ENCODE data around the gene CECR2. TPM values are rescaled to one million over a fixed set of nuclear protein-coding genes. Genes with fewer than 3 reads are reported as not detected.

The CECR2 gene
- total RNA-seq, 1 experiment from 2014 or later, result 4.1 TPM

- DNase-seq (ENCODE audit: low spot score), result no peak
- Histone ChIP-seq H3K4me1 (ENCODE audit: insufficient read depth, low read length, poor library complexity, severe bottlenecking) (no peaks in the 10 kb centered on the region), H3K27me3 (replicated peaks; ENCODE audit: insufficient read depth, low read depth, low read length, poor library complexity) (no peaks in the 10 kb centered on the region), H3K36me3 (ENCODE audit: insufficient read depth, low read length, poor library complexity, severe bottlenecking) (peaks cover 51% of the 10 kb centered on the region), H3K27ac (ENCODE audit: low read depth, low read length, poor library complexity, severe bottlenecking) (no peak overlapping the region), H3K9me3 (ENCODE audit: low read depth, low read length, poor library complexity, severe bottlenecking) (no peaks in the 10 kb centered on the region), H3K4me3 (ENCODE audit: low read depth, low read length, poor library complexity, severe bottlenecking) (no peak overlapping the region)
- ChIA-PET POLR2A (ENCODE audit: low non-redundant PET) (no interaction called here), CTCF (no interaction called here)
- intact Hi-C loops (cut with micrococcal nuclease; ENCODE audit: unreplicated experiment), result no loop called here
- no TSS peak for BruUV-seq (replicated peaks)
- TF ChIP-seq EZH2 (IDR thresholded peaks at IDR 0.05; ENCODE audit: borderline replicate concordance, low read depth, low read length, poor library complexity, severe bottlenecking), result no peak
- no peak for TF ChIP-seq CTCF (conservative IDR thresholded peaks at IDR 0.05; ENCODE audit: low read depth, low read length)
Observed at GRCh38 chr22:17598318-17598717, 229.1 kb downstream of the CECR2 start.

GRCh38 chr22:17601031-17601430, 231.8 kb downstream of the CECR2 start:
- H3K36me3 ChIP-seq (ENCODE audit: insufficient read depth, low read length, poor library complexity, severe bottlenecking), result peaks cover 37% of the 10 kb centered on the region
- TF ChIP-seq CTCF (conservative IDR thresholded peaks at IDR 0.05; ENCODE audit: low read depth, low read length), result no peak
- no peak for TF ChIP-seq EZH2 (IDR thresholded peaks at IDR 0.05; ENCODE audit: borderline replicate concordance, low read depth, low read length, poor library complexity, severe bottlenecking)
- intact Hi-C loops (cut with micrococcal nuclease; ENCODE audit: unreplicated experiment), result no loop called here
- no peak for DNase-seq (ENCODE audit: low spot score)
- H3K9me3 ChIP-seq (ENCODE audit: low read depth, low read length, poor library complexity, severe bottlenecking), result no peaks in the 10 kb centered on the region
- no peak overlapping the region for H3K27ac ChIP-seq (ENCODE audit: low read depth, low read length, poor library complexity, severe bottlenecking)
- ChIA-PET POLR2A (ENCODE audit: low non-redundant PET) (no interaction called here), CTCF (no interaction called here)
- no peaks in the 10 kb centered on the region for H3K27me3 ChIP-seq (replicated peaks; ENCODE audit: insufficient read depth, low read depth, low read length, poor library complexity)
- H3K4me1 ChIP-seq (ENCODE audit: insufficient read depth, low read length, poor library complexity, severe bottlenecking), result no peaks in the 10 kb centered on the region
- no TSS peak for BruUV-seq (replicated peaks)
- H3K4me3 ChIP-seq (ENCODE audit: low read depth, low read length, poor library complexity, severe bottlenecking), result no peak overlapping the region

GRCh38 chr22:17603668-17604067, 234.4 kb downstream of the CECR2 start:
- intact Hi-C loops (cut with micrococcal nuclease; ENCODE audit: unreplicated experiment), result no loop called here
- TF ChIP-seq EZH2 (IDR thresholded peaks at IDR 0.05; ENCODE audit: borderline replicate concordance, low read depth, low read length, poor library complexity, severe bottlenecking) (no peak), CTCF (conservative IDR thresholded peaks at IDR 0.05; ENCODE audit: low read depth, low read length) (no peak)
- Histone ChIP-seq H3K4me3 (ENCODE audit: low read depth, low read length, poor library complexity, severe bottlenecking) (no peak overlapping the region), H3K27ac (ENCODE audit: low read depth, low read length, poor library complexity, severe bottlenecking) (no peak overlapping the region), H3K27me3 (replicated peaks; ENCODE audit: insufficient read depth, low read depth, low read length, poor library complexity) (no peaks in the 10 kb centered on the region), H3K4me1 (ENCODE audit: insufficient read depth, low read length, poor library complexity, severe bottlenecking) (no peaks in the 10 kb centered on the region), H3K9me3 (ENCODE audit: low read depth, low read length, poor library complexity, severe bottlenecking) (no peaks in the 10 kb centered on the region), H3K36me3 (ENCODE audit: insufficient read depth, low read length, poor library complexity, severe bottlenecking) (peaks cover 14% of the 10 kb centered on the region)
- CTCF ChIA-PET, result no interaction called here
- no peak for DNase-seq (ENCODE audit: low spot score)
- POLR2A ChIA-PET (ENCODE audit: low non-redundant PET), result no interaction called here
- BruUV-seq (replicated peaks), result no TSS peak

Measured in A673 (cell line).